Measurements from ENCODE around the gene EGFLAM. TPM values are rescaled to one million over a fixed set of nuclear protein-coding genes. Genes with fewer than 3 reads are reported as not detected.

Gene EGFLAM
- total and polyA plus RNA-seq, 10 of the 15 experiments (the other 5 are each of a cell fraction or from before 2014, with no cell fraction given): 0.37 TPM; not detected in 9

- H3K27ac ChIP-seq (ENCODE audit: control insufficient read depth, insufficient read depth): no peak overlapping the region
- ChIA-PET RAD21 (ENCODE audit: unreplicated experiment) (no interaction called here), SMC1A (ENCODE audit: uncharacterized antibody, unreplicated experiment) (interaction anchor here (0.7 to 1.1 kb wide), 2 partner anchors 22 to 57 kb away, joined by 3 to 4 read pairs; no protein-coding TSS in a partner anchor), CTCF (interaction anchor here (0.9 to 1.3 kb wide), 5 partner anchors 30 to 604 kb away, joined by 3 to 6 read pairs (median 4); no protein-coding TSS in a partner anchor), POLR2A (no interaction called here)
- no peaks in the 10 kb centered on the region for H3K36me3 ChIP-seq (ENCODE audit: control insufficient read depth in 2 of 2, insufficient read depth in 2 of 2, low read length in 1 of 2)
- no peak overlapping the region for H2AFZ ChIP-seq (ENCODE audit: control insufficient read depth, low read depth, low read length)
- no peaks in the 10 kb centered on the region for H4K20me1 ChIP-seq (ENCODE audit: control insufficient read depth, insufficient read depth)
- no peak overlapping the region for H3K4me3 ChIP-seq
- no peaks in the 10 kb centered on the region for H3K9me3 ChIP-seq (replicated peaks; ENCODE audit: control insufficient read depth, insufficient read depth, low read length)
- intact Hi-C loops (cut with micrococcal nuclease; ENCODE audit: unreplicated experiment) (loop anchor here (2.0 kb wide), 1 partner anchor 196 kb away; no protein-coding TSS in a partner anchor), in situ Hi-C loops (cut with MboI) (no loop called here)
- H3K9ac ChIP-seq (ENCODE audit: control insufficient read depth, insufficient read depth, low read length): no peak overlapping the region
- ATAC-seq (peak; percentile 44; the same call in 2 of the 3 replicates), FAIRE-seq (no peak), DNase-seq (ENCODE audit: low read depth, low spot score) (no peak)
- no peaks in the 10 kb centered on the region for H3K27me3 ChIP-seq (replicated peaks in 1 of 2; ENCODE audit: control insufficient read depth in 2 of 2, insufficient read depth in 2 of 2, low read length in 1 of 2)
- BruUV-seq (replicated peaks): no TSS peak
- 0% methylated on average over 1 of the region's 1 CpG for WGBS (ENCODE audit: insufficient coverage, insufficient replicate concordance, low lambda C conversion rate, missing lambda C conversion rate)
- H3K79me2 ChIP-seq (ENCODE audit: control insufficient read depth, insufficient read depth, low read length): no peaks in the 10 kb centered on the region
- H3K4me1 ChIP-seq (ENCODE audit: control insufficient read depth, insufficient read depth, low read length): no peaks in the 10 kb centered on the region
- no peak overlapping the region for H3K4me2 ChIP-seq (ENCODE audit: control insufficient read depth, insufficient read depth)
- TF ChIP-seq E2F8 (IDR thresholded peaks at IDR 0.05; ENCODE audit: low read depth, partially characterized antibody) (no peak), CEBPZ (IDR thresholded peaks at IDR 0.05; ENCODE audit: low read depth, low read length) (no peak), ZNF274 (IDR thresholded peaks at IDR 0.05; ENCODE audit: insufficient read depth, insufficient read length) (no peak), CTCF (IDR thresholded peaks at IDR 0.05 in 2 of 3, conservative IDR thresholded peaks at IDR 0.05 in 1 of 3; ENCODE audit: control insufficient read depth in 2 of 3, extremely low read depth in 1 of 3, insufficient read depth in 1 of 3, low read depth in 3 of 3, low read length in 3 of 3) (peak; percentile 26 to 36 (median 34); a peak in 3 of 6 replicates), RAD21 (IDR thresholded peaks at IDR 0.05; ENCODE audit: insufficient read depth, low read depth, low read length) (peak; percentile 34; the same call in 1 of the 2 replicates), NR2C1 (IDR thresholded peaks at IDR 0.05) (no peak), SMAD1 (IDR thresholded peaks at IDR 0.05; ENCODE audit: low read depth, partially characterized antibody) (no peak), SMARCA5 (IDR thresholded peaks at IDR 0.05) (no peak), ZBTB11 (CRISPR knock-in tag; IDR thresholded peaks at IDR 0.05) (no peak)
Measured at GRCh38 chr5:38208782-38209378, 49.5 kb upstream of the EGFLAM start.

All from GM12878 (cell line).